Fibroblast of mammary gland (primary cell): ENCODE data around the gene PRRT3.
A peak's percentile ranks its signal among the peaks of the same experiment; 100 is the strongest.

Experiments used
- DNase-seq: peaks from one replicate; pipeline ENCODE4 v3.0.0-alpha.2; 2010; ENCODE audit warnings: low read depth
- H3K4me3 ChIP-seq: 2 replicates; pipeline ENCODE4 v1.5.1; 2011; ENCODE audit warnings: low read depth, mild to moderate bottlenecking, low read length, moderate library complexity; ENCODE audit not compliant: control insufficient read depth
- TF ChIP-seq, protein P1 (sequence below): conservative IDR thresholded peaks from 2 replicates; pipeline ENCODE4 v1.5.1; 2011; ENCODE audit warnings: low read depth, low read length, inconsistent platforms; ENCODE audit not compliant: control insufficient read depth, insufficient read depth

PRRT3 gene

GRCh38 chr3:9955611-9956352, 3.6 kb upstream of the PRRT3 start:
- DNase-seq: no peak
- TF ChIP-seq, protein P1, sequence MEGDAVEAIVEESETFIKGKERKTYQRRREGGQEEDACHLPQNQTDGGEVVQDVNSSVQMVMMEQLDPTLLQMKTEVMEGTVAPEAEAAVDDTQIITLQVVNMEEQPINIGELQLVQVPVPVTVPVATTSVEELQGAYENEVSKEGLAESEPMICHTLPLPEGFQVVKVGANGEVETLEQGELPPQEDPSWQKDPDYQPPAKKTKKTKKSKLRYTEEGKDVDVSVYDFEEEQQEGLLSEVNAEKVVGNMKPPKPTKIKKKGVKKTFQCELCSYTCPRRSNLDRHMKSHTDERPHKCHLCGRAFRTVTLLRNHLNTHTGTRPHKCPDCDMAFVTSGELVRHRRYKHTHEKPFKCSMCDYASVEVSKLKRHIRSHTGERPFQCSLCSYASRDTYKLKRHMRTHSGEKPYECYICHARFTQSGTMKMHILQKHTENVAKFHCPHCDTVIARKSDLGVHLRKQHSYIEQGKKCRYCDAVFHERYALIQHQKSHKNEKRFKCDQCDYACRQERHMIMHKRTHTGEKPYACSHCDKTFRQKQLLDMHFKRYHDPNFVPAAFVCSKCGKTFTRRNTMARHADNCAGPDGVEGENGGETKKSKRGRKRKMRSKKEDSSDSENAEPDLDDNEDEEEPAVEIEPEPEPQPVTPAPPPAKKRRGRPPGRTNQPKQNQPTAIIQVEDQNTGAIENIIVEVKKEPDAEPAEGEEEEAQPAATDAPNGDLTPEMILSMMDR: no peak

DNA sequence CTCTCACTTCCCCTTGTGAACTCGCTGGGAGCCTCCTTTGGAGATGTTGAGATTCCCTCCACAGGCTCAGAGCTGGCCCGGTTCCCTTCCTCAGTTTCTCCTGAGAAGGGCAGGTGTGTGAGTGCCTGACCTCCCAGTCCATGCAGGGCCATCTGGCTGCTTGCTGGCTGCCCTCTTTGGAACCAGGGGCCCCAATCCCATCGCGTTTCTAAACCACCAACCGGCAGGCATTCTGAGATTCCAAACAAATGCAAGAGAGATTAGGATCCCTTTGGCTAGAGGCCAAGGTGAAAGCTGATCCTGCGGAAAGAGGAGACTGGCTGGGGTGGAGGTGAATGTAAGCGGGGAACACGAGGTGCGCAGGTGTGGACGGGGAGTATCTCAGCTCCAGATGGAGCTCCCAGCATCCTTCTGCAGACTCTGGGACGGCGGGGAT, 2.9 kb upstream of the PRRT3 start:
- no peak overlapping the region for H3K4me3 ChIP-seq
- TF ChIP-seq, protein P1: no peak

More at GRCh38 chr3:9955611-9956352, 3.6 kb upstream of the PRRT3 start:
- no peak overlapping the region for H3K4me3 ChIP-seq

DNA sequence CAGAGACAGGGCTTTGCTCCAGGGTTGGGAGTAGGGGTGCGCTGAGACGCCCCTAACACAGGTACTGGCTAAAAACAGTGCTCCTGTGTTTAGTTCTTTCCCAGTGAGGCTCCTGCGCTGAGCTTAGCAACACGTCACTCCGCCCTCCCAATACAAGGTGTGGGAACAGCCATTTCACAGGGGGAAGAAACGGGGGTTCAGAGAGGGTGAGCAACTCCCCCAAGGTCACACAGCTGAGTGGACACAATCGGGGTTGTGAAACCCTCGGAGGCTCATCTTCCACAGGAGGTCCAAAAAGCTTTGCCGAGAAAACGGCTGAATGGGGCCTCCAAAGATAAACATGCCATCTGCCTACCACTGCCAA, 628 bp downstream of the PRRT3 start:
- no peak for DNase-seq
- TF ChIP-seq, protein P1: no peak

More for the DNA sequence above, 2.9 kb upstream of the PRRT3 start:
- no peak for DNase-seq

DNA sequence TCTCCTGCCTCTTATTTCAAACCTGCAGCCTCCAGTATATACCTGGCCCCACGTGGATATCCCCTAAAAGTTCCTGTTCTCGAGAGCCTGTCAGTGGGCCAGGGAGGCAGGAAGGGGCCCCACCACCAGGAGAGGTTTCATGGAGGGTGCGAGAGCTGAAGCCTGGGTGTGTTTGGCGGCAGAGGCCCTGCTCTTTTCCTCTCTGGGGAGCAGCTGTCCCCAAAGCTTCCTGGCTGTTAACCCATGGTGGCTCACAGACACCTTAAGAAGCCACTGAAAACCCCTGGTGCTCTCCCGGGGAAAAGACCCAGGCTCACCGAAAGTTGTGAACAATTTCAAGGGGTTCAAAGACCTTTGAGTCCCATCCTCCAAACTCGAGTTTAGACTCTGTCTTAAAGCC, 1.1 kb downstream of the PRRT3 start:
- no peak overlapping the region for H3K4me3 ChIP-seq
- DNase-seq: no peak
- TF ChIP-seq, protein P1: no peak

More for the DNA sequence above, 628 bp downstream of the PRRT3 start:
- peak overlapping the region; percentile 55 for H3K4me3 ChIP-seq

DNA sequence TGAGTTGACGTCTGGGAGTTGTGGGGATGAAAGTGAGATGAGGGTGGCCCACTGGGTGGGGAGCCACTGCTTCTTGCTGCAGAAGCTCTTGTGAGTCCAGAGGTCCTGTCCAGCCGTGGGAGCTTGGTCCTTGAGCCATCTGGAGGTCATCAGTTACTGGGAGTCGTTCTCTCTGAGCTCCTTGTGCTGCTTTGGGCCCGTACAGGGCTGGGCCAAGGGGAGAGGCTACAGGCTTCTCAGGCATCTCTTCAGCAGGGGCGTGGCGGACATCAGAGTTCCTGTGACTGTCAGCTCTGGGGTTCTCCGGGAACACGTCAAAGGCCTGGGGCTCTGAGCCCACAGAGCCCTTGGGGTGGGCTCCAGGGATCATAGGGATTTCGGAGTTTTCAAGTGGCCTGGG, 2.6 kb downstream of the PRRT3 start:
- DNase-seq: no peak
- no peak overlapping the region for H3K4me3 ChIP-seq
- TF ChIP-seq, protein P1: no peak

DNA sequence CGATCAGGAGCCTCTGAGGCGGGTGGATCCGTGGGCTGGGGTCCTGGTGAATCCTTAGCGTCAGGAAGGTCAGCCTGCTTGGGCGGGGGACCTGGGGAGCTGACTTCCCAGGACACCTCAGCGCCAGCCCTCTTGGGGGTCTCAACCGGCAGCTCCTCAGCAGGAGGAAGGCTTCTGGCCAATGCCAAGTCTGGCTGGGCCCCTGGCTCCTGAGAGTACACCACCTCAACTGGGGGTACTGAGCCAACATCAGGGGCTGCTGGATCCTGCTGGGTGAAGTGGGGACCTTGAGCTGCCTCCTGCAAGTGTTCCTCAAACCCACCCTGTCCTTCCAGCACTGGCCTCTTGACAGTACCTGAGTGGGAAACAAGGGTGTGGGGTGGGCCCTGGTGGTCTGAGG, 3.1 kb downstream of the PRRT3 start:
- no peak overlapping the region for H3K4me3 ChIP-seq
- no peak for DNase-seq
- TF ChIP-seq, protein P1: no peak
